HG03558 (cell line): Measurements from ENCODE around the gene KAZN.

Experiments
- ATAC-seq: cut with Tn5 transposase; IDR thresholded peaks from one replicate; pipeline ENCODE4 v1.9.1; 2021; ENCODE audit warnings: moderate number of reproducible peaks; ENCODE audit not compliant: unreplicated experiment; ENCODE audit errors: extremely low read depth

KAZN gene

GRCh38 chr1:15008783-15009729, 410.6 kb downstream of the KAZN start:
- ATAC-seq = no peak

- ATAC-seq = no peak
Measured at GRCh38 chr1:15011160-15011559, 412.7 kb downstream of the KAZN start.

GRCh38 chr1:15011661-15012060, 413.2 kb downstream of the KAZN start:
- no peak for ATAC-seq

GRCh38 chr1:15012822-15013221, 414.3 kb downstream of the KAZN start:
- ATAC-seq = no peak

GRCh38 chr1:15013767-15014166, 415.3 kb downstream of the KAZN start:
- no peak for ATAC-seq

GRCh38 chr1:15014516-15014915, 416.0 kb downstream of the KAZN start:
- ATAC-seq = no peak

GRCh38 chr1:15016001-15016400, 417.5 kb downstream of the KAZN start:
- no peak for ATAC-seq

- ATAC-seq = no peak
Measured at GRCh38 chr1:15016526-15016925, 418.0 kb downstream of the KAZN start.

- no peak for ATAC-seq
Measured at GRCh38 chr1:15017120-15017519, 418.6 kb downstream of the KAZN start.

- ATAC-seq = no peak
Measured at GRCh38 chr1:15018767-15019166, 420.3 kb downstream of the KAZN start.

- ATAC-seq = no peak
Measured at GRCh38 chr1:15020943-15021745, 422.7 kb downstream of the KAZN start.

- ATAC-seq = no peak
Measured at GRCh38 chr1:15022048-15022447, 423.6 kb downstream of the KAZN start.

GRCh38 chr1:15023205-15023604, 424.7 kb downstream of the KAZN start:
- no peak for ATAC-seq

- no peak for ATAC-seq
Measured at GRCh38 chr1:15023976-15024375, 425.5 kb downstream of the KAZN start.

- ATAC-seq = no peak
Measured at GRCh38 chr1:15026117-15026489, 427.6 kb downstream of the KAZN start.

- no peak for ATAC-seq
Measured at GRCh38 chr1:15027515-15027986, 429.1 kb downstream of the KAZN start.

- no peak for ATAC-seq
Measured at GRCh38 chr1:15028102-15028501, 429.6 kb downstream of the KAZN start.

- ATAC-seq = no peak
Measured at GRCh38 chr1:15028616-15029015, 430.1 kb downstream of the KAZN start.

GRCh38 chr1:15029036-15029435, 430.6 kb downstream of the KAZN start:
- no peak for ATAC-seq

GRCh38 chr1:15029786-15030185, 431.3 kb downstream of the KAZN start:
- ATAC-seq = no peak

GRCh38 chr1:15031251-15031933, 432.9 kb downstream of the KAZN start:
- no peak for ATAC-seq
